Measurements from ENCODE around the gene ABCC4.

Gene ABCC4

DNA sequence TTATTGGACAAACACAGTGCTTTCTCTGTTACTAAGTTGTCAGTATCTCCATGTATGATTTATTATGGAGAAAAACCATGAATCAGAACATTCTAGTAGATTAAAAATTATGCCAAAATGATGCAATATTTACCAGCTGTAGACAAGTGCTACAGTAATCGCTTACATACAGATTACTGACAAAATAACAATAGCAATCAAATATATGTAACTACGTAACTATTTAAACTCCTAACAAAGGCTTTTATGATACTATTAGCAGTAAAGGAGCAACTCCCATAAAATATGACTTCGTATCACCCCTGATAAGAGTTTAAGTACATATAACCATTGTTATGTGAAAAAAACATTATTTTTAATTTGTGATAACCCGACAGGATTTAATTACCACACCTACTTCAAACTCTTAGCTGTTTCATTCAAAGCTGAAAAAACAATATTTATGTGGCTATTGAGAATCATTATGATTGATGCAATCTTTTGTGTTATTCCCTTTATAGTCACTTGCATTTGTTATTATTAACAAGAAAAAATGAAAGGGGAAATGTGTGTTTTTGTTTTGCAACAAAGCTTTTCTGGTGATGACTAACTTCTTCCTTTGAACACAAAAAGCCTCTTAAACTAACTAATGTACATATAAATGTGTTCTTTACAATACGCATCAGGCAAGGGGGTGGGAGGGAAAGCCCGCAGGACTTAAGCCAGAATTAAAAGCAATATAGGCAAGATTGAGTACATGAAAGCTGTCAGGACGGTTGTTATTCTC, 147.4 kb downstream of the ABCC4 start:
- no peak for FAIRE-seq

DNA sequence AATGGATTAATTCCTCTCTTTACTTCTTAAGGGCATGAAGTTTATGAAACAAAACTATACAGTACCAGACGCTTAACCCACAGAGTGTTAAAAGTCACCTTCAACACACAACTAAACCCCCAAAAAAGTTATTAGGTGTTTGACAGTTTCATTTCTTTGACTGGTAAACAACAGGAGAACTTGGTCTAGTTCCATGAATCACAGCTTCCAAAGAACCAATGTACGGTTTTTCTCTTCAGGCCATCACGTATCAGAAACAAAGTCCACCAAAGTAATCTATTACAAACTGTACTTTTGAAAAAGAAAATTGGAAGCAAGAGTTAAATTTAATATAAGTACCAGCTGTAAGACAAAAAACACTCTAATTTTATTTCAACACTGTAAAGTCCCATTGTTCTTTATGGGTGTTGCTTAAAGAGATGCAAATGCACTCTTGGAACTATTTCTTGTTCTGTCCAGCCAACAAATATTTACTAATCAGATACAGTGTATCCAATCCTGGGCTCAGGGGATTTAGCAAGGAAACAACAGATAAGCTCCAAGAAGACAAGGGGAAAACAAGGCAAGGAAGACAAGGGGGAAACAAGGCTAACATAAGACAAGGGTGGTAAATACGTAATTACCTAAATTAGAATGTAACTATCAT, 149.2 kb downstream of the ABCC4 start:
- no peak for FAIRE-seq

DNA sequence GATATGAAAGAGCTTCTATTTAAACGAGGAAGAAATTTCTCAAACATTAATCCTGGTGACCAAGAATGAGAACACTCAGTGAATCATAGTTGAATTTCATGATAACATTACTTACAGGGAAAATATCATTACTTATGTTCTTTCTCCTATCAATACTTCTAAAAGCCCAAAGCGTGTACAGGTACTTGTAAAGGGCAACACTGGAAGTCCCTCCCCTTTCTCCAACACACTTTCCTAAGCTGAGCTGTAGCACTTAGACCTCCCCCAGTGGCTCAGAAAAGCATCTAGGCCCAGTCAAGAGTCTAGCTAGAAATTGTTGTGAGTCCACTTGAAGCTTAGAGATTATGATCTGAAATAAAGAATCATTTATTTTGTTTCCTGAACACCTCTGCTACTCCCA, 150.7 kb downstream of the ABCC4 start:
- FAIRE-seq = no peak

DNA sequence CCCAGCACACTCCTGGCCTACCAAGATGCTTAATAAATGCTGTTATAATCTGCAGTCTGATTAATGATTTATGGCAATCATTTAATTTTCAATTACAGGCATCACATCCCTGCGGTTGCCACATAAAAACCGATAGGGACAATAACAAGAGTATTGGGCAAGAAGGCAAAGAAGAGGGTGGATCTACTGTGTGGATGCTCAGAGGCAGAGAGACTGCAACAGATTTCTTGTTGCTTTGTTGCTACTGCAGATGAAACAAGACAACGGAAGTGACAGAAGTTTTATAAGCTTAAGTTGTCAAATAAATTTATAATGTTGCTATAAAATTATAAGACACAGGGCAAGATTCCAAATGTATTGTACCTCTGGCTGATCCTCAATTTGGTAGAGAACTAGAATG, 154.8 kb downstream of the ABCC4 start:
- FAIRE-seq = no peak

DNA sequence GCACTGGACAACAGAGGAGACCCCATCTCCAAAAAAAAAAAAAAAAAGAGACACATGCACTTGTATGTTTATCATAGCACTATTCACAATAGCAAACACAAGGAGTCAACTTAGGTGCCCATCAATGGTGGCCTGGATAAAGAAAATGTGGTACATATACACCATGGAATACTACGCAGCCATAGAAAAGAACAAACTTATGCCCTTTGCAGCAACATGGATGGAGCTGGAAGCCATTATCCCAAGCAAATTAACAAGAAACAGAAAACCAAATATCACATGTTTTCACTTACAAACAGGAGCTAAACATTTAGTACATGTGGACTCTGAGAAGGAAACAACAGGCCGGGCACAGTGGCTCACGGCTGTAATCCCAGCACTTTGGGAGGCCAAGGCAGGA, 155.7 kb downstream of the ABCC4 start:
- no peak for FAIRE-seq

DNA sequence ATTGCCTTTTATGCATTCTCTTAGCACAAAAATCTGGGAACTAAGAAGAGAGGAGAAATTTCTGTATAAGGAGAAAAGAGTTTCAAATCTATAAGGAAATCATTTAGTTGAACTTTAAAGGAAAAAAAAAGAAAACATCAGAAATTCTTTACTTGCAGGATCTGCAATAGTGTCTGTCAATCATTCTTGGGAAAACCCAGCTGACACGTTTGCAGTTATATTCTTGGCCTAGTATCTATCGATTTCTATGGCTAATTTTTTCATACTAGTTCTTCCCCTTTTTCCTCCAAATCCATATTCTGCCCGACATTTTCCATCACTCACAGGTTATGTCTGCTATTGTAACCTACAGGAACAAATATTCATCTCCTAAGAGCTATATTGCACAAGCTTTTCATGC, 160.7 kb downstream of the ABCC4 start:
- FAIRE-seq = no peak

DNA sequence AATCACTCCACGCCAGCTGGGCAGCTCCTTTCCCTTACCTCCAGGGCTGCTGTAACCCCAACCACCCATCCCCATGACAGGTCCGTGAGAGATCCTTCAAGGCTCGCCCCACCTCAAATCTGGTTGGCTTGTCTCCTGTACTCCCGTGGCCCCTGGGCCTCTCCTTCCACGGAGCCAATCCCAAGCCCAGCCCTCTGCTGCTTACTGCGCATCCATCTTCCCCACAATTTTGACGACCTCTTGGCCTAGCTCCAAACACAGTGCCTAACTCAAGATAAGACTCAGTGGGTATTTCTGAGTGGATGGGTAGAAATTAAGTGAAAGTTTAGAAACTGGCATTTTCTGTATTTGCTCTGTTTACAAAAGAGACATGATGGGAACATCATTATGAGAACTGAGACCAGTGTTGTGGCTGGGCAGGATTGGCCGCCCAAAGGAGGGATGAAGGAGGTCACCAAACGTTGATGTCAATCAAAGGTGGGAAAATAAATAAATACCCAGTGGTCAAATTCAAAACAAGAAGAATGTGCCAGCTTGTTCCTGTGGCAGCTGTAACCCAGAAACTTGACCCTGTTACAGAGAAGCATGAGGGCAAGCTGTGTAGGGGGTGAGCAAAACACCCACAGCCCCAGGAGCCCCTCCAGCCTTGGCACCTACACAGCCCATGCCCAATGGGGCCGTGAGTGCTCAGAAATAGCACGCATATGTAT, 162.2 kb downstream of the ABCC4 start:
- no peak for FAIRE-seq

DNA sequence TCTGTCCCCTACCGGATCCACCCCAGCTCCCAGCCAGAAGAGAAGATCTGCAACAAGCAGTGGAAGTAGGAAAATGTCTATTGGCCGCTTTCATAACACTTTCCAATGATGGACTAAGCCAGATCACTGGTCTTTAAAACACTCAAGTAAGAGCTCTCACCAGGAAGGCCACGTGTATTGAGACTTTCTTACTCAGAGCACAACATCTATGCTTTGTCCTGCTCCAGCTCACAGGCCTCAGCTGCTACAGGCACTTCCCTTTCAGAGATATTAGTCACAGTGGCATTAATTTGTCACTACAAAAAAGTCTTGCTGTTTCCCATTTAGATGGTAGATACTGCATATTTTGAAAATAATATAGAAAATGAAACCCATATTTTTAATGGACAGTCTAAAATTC, 164.2 kb downstream of the ABCC4 start:
- FAIRE-seq = no peak

DNA sequence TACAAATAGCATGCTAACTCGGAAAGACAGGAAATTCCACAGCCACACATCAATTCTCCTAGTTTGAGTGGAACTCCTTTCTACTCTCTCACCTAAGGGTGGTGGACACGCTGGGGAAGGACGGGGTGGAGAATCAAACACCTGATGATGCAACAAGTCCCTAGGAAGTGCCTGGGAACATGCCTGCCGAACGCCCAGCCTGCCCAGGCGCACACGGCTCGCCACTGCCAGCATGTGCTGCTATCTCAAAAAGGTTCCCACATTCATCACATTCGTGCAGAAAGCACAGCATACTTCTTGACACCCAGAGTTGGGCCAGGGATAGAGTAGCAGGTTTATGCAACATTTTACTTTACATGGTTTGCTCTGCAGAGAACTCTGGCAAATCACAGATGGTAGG, 164.6 kb downstream of the ABCC4 start:
- FAIRE-seq = no peak

DNA sequence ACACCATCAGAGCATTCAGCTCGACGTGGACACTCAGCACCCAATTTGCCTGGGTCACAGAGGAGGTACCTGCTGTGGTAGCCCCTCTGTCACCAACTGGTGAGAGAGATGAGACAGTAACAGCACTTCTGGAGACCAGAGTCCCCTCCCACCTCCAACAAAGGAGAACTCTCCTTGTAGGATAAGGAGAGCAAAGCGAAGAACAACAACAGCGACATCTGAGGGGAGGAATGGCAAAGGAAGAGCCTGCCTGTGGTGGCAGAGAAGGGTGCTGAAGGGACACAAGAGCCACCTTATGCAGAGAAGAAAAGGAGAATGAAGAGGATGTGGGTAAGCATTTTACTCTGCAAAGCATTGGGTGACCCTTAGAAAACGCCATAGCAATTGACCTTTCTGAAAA, 167.8 kb downstream of the ABCC4 start:
- no peak for FAIRE-seq

DNA sequence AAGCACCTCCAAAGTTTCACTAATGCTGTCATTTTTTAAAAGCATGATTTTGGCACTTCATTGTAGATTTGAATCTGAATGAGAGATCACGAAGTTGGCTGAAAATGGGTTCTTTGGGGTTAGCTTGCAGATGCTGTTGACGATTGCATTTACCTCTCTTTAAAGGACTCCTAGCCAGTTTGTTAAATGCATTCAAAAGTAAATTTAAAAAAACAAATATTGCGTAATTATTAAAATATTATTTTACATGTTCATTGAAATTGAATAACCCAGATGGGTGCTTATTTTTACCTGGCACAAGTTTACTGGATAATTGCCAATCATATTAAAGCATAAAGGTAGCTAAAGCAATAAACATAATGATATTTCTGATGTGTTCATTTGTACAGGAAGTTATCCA, 172.2 kb downstream of the ABCC4 start:
- no peak for FAIRE-seq

DNA sequence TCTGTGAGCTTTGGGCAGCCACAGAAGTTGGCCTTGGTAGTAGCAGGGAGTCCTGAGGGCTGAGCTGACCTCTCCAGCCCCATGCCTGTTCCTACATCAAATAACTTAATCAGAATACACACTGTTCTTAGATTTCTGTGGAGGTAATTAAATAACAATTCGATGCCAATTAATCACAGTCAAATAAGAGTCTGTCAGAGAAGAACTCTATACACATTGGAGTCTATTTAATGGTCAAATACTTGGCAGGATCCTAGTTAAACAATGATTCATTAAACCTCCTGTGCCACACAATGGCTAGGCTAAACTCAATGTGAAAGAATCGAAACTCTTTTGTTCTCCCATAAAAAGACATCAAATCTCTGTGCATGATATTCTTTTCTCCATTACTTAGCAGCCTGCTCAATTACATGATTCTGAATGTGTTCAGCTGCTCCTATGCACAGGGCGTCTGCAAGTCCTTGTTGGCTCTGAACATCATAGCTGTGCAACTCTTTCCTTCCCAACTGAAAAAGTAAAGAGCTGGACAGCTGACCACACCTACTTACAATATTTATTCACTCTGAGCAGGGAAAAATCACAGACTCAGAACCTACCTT, 173.1 kb downstream of the ABCC4 start:
- no peak for FAIRE-seq

DNA sequence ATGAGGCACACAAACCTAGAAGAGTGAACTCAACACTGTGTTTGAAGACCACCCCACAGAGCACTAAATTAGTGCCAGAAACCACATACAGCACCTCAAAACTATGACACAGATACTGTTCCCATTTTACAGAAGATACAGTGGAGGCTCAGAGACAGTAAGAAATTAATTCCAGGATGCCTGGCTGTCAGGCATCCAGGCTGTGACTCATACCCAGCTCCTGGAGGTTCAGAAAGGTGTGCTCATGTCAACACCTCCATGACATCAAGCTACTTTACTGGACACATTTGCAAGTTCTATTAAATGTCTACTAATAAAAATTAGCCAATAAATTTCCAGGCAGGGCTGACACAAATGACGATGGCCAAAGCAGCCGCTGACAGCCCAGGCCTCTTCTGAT, 176.3 kb downstream of the ABCC4 start:
- FAIRE-seq = no peak

DNA sequence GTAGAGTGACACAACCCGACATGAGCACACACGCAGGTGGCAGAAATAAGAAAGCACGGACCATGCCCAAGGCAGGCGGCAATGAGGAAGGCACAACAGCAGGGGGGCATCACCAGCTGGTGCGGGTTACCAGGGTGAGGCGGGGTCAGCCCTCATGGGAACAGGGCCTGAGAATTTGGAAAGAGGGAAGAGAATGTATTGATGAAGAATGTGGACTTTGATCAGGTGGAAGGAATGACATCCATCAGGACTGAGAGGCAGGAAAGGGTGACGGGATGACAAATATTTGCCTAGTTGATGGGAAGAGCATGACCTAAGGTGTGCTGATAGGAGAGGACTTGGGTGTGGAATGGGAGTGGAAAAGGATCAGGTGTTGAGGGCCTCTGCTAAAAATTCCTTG, 177.5 kb downstream of the ABCC4 start:
- FAIRE-seq = no peak

DNA sequence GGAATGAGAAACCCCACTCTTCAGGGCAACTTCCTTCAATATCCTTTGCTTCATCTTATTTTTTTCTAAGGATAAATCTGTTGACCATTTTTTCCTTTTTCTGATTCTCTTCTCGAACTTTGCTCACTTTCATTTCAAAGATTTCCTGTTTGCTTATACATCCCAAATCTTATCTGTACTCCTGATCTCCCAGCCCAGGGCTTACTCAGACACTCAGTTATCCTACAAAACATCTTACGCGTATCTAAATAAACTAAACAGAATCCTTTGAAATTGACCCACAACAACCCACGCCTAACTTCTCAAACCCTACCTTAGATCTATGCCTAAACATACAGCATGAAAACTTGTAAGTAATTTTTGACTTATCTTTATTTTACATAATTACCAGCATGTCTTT, 179.2 kb downstream of the ABCC4 start:
- FAIRE-seq = no peak

DNA sequence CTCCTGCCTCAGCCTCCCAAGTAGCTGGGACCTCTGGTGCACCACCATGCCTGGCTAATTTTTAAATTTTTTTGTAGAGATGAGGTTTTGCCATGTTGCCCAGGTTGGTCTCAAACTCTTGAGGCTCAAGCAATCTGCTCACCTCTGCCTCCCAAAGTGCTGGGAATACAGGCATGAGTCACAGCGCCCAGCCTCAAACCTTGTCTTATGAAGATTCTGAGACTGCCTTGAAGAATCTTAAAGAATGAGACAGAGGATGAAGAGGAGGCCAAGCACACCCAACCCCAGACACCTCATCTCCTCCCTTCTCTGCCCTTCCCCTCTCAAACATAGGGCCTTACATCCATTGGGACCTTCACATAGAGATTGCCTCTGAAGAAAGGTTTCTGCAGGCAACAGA, 179.7 kb downstream of the ABCC4 start:
- FAIRE-seq = no peak

DNA sequence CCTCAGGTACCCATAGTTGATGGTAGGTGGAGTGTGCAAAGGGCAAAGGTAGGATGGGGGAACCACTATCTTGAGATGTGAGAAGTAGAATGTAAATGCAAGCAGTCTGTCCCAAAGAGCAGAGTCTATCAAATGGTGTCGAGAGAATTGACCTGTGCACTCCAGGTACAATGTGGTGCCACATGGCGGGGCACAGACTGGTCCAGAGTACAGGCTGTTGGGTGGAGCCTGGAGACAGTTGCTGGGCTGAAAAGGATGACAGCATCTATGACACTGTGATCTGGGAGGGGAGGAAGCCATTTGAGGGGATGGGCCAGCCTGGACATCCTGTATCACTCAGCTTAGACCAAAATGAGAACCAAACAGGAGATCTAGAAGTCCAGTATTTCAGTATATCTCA, 180.6 kb downstream of the ABCC4 start:
- FAIRE-seq = no peak

DNA sequence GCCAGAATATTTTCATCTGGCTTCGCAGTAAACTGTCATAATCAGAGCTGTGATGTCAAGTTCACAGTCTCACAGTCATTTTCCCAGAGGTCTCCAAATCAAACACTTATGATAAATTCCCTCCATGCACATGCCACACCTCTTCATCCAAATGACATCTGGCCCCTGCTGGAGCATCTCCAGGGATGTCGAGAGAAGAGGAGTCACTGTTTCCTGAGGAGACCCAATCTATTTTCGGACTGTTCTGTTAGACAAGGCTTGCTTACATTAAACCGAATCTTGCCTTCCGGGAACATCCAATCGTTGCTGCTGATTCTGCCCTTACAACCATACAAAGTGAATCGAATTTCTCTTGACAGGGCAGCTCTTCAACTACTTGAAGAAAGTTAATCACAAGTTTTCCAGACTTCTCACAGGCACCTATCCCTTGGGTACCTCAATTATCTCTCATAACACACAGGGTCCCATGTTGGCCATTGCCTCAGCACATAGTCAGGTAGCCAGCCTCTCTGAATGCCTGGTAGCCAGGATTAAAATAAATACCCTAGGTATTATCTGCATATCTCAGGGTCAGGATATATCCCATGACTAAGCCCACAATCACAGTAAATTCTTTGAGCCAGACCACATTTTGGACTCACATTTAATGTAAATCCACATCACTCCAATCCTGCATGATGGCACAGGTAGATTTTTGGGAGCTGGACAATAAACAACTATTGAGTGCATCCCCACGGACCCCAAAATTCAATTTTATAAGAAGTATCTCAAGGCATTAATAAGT, 182.5 kb downstream of the ABCC4 start:
- FAIRE-seq = no peak

DNA sequence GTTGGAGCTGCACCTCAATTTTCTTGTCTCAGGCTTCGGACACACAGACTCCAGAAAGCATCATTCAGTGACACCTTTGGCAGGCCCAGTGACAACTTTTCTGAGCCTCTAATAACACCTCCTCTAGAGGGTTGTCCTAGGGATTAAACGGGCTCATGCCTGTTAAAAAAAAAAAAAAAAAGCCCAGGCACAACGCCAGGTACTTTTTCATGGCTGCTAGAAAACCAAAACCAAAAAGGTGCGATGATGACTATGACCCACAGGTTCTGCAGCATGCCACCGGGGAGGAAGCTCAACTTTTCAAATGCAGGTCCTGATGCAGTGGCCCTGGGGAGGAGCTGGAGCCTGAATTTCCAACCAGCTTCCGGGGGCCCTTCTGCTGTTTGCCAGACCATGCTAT, 184.2 kb downstream of the ABCC4 start:
- no peak for FAIRE-seq

DNA sequence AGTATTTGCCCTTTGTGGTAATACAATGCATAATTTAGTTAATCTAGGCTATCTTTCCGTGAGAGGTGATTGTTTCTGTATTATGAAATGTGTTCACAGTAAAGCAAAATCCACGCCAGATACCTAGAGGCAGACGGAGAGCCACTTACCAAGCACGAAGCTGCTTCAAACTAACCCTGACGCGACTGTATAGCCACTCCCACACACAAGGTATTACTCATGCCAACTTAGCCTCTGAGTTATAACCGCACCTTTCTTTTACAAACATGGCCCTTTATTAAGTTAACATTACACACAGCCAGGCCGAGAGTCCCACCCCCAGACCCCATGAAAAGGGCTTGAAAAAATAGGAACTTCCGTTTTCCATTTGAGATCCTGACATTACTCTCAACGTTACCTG, 185.7 kb downstream of the ABCC4 start:
- FAIRE-seq = no peak

DNA sequence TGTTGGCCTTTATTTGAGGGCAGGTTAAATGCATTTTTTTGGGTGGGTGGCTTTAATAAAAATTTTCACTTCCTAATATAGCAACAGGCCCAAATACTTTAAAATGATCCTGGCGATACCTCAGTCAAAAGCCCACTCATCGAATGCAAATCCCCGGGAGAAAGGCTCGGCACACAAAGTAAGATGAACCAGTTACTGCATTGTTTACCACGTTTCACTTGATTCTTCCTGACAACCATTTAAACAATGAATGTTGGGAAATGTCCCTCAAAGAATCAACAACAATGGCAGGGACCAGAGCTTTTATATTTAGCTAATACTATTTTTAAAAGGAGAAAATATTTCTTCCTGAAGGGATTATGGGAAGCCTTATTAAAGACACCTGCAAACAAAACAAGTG, 187.7 kb downstream of the ABCC4 start:
- no peak for FAIRE-seq

DNA sequence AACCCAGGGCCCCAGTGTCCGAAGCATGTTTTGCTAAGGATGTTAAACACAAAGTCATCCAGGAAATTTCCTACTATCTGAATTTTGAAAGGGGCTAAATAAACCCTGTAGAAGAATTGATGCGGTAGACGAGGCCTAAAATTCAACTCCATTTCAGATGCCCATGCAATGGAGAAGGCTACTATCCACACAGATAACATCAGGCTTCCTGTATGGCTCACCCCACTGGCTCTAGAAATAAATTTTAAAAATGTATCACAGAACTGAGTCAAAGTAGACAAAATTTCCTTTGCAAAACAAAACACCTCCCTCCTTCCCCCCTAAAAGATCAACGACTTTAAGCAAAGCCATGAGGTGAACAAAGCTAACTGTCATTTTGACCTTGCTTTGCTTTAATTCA, 188.4 kb downstream of the ABCC4 start:
- no peak for FAIRE-seq

DNA sequence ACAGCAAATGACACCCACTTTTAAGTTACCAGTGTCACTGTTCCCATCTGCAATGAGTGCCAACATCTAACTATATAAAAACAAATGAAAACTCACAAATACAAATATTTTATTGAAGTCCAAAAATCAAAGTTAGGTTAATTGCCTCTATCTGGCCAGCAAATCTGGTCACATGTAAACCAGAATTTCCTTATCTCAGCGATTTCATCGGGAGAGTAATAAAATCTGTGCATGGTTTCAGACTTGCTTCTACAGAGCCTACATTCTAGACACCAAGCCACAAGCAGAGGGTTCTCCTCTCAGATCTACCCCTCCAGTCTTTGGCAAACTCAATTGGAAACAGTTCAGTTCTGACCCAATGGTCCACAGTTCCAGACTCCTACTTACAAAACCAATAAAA, 189.6 kb downstream of the ABCC4 start:
- no peak for FAIRE-seq

All from G401.6 (cell line).